ENCODE data around the gene TMEM87B.

- TF ChIP-seq POLR2A (IDR thresholded peaks at IDR 0.05) (no peak), POLR2AphosphoS5 (IDR thresholded peaks at IDR 0.05) (no peak)
- TF ChIP-seq, protein P1, sequence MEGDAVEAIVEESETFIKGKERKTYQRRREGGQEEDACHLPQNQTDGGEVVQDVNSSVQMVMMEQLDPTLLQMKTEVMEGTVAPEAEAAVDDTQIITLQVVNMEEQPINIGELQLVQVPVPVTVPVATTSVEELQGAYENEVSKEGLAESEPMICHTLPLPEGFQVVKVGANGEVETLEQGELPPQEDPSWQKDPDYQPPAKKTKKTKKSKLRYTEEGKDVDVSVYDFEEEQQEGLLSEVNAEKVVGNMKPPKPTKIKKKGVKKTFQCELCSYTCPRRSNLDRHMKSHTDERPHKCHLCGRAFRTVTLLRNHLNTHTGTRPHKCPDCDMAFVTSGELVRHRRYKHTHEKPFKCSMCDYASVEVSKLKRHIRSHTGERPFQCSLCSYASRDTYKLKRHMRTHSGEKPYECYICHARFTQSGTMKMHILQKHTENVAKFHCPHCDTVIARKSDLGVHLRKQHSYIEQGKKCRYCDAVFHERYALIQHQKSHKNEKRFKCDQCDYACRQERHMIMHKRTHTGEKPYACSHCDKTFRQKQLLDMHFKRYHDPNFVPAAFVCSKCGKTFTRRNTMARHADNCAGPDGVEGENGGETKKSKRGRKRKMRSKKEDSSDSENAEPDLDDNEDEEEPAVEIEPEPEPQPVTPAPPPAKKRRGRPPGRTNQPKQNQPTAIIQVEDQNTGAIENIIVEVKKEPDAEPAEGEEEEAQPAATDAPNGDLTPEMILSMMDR (IDR thresholded peaks at IDR 0.05 in 8 of 11, conservative IDR thresholded peaks at IDR 0.05 in 3 of 11): no peak
These were observed 110.2 kb downstream of the TMEM87B start for GRCh38 chr2:112165296-112165695.
